ENCODE measurements around the gene PDE4D.

The PDE4D gene

DNA sequence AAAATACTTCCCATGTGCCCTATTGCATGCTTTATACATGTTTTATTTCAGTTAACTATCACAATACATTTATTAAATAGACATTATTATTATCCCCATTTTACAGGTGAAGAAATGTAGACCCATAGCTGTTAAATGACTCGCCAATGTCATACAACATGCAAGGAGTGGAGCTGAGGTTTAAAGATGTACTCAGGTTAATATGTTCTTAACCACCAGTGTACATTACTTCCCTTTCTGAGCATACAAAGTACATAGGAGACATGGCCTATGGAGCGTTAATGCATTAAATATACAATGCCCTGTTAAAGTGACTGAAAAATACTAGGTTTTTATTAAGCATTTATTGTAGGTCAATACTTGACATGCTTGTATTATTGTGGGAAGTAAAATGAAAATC, 407.0 kb downstream of the PDE4D start:
- no peak overlapping the region for H3K27ac ChIP-seq
- no peak for DNase-seq
- TF ChIP-seq, protein P1, sequence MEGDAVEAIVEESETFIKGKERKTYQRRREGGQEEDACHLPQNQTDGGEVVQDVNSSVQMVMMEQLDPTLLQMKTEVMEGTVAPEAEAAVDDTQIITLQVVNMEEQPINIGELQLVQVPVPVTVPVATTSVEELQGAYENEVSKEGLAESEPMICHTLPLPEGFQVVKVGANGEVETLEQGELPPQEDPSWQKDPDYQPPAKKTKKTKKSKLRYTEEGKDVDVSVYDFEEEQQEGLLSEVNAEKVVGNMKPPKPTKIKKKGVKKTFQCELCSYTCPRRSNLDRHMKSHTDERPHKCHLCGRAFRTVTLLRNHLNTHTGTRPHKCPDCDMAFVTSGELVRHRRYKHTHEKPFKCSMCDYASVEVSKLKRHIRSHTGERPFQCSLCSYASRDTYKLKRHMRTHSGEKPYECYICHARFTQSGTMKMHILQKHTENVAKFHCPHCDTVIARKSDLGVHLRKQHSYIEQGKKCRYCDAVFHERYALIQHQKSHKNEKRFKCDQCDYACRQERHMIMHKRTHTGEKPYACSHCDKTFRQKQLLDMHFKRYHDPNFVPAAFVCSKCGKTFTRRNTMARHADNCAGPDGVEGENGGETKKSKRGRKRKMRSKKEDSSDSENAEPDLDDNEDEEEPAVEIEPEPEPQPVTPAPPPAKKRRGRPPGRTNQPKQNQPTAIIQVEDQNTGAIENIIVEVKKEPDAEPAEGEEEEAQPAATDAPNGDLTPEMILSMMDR (IDR thresholded peaks at IDR 0.05; ENCODE audit: low read depth, low read length): no peak
- no peaks in the 10 kb centered on the region for H3K27me3 ChIP-seq (ENCODE audit: insufficient read depth, low read depth, severe bottlenecking)
- no peaks in the 10 kb centered on the region for H3K9me3 ChIP-seq (ENCODE audit: severe bottlenecking)
- H3K4me3 ChIP-seq (ENCODE audit: low read depth, low read length): no peak overlapping the region
- no peaks in the 10 kb centered on the region for H3K36me3 ChIP-seq

DNA sequence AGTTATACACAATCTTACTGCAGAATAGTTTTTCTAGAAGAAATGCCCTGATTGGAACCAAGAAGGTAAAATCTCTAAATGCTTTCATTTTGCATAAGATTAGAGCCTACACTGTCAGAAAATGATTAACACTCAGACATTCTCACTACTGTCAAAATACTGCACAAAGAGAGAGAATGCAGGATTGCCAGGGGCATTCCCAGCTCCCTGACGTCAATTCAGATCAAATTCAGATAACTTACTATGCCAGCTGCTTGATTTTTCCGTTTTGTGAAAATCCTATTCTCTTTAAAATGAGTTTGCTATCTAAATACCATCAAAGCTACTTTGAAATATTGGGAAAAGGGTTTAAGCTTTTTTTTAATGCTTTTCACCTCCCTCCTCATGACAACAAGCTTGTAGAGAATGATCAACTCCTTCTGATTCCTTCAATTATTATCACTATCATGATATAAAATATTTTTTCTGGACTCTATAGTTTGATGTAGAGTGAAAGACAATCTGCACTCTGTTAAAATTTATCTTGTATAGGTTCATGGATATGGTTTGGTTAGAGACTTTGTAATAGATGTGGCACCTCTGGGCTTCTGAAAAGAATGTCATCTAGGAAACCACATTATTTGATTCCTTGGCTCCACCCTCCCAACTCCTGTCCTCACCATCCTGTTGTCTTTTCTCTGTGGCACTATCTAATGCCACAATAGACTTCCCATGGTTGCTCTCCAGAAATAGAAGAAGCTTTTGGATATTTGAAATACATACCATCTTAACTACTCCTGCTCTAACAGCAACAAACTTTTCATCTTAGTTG, 407.7 kb downstream of the PDE4D start:
- Histone ChIP-seq H3K27me3 (ENCODE audit: insufficient read depth, low read depth, severe bottlenecking) (no peaks in the 10 kb centered on the region), H3K27ac (no peak overlapping the region), H3K4me3 (ENCODE audit: low read depth, low read length) (no peak overlapping the region), H3K36me3 (no peaks in the 10 kb centered on the region), H3K9me3 (ENCODE audit: severe bottlenecking) (no peaks in the 10 kb centered on the region)
- no peak for DNase-seq
- TF ChIP-seq, protein P1 (IDR thresholded peaks at IDR 0.05; ENCODE audit: low read depth, low read length): no peak

DNA sequence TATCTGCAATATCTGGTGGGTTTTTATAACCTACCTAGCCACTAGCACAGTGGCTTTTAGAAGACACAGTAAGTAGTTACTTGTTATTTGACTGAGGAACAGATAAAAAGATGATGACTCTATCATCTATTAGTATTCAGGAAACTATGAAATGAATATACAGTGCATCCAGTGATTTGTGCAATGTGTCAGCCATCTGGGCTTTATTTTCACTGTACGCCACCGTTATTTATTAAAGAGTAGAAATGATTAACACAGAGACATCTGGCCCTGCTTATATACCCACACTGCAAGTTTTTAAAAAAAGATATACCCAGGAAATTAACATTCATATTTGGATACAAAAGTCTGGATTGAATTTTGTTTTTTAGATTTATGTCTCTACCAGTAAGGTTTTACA, 408.4 kb downstream of the PDE4D start:
- no peak for DNase-seq
- no peaks in the 10 kb centered on the region for H3K27me3 ChIP-seq (ENCODE audit: insufficient read depth, low read depth, severe bottlenecking)
- TF ChIP-seq, protein P1 (IDR thresholded peaks at IDR 0.05; ENCODE audit: low read depth, low read length): no peak
- H3K27ac ChIP-seq: no peak overlapping the region
- no peaks in the 10 kb centered on the region for H3K36me3 ChIP-seq
- no peak overlapping the region for H3K4me3 ChIP-seq (ENCODE audit: low read depth, low read length)
- H3K9me3 ChIP-seq (ENCODE audit: severe bottlenecking): no peaks in the 10 kb centered on the region

DNA sequence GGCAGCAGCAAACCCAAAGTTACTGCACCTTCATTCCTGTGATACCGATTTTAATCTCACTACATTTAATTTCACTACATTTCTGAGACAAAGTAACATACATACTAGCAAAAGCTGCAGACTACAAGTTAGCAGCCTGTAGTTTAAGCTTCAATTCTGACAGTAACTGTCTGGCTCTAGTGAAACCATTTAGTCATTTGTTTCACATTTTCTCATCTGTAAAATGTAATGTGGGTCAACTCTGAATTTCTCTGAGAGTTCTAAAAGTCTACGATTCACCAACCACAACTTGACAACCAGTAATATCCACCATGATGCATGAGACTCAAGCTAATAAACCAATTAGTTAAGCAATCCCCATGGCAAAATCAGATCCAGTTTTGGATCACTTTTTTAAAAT, 408.9 kb downstream of the PDE4D start:
- H3K36me3 ChIP-seq: no peaks in the 10 kb centered on the region
- H3K27me3 ChIP-seq (ENCODE audit: insufficient read depth, low read depth, severe bottlenecking): no peaks in the 10 kb centered on the region
- H3K4me3 ChIP-seq (ENCODE audit: low read depth, low read length): no peak overlapping the region
- H3K27ac ChIP-seq: no peak overlapping the region
- no peak for DNase-seq
- TF ChIP-seq, protein P1 (IDR thresholded peaks at IDR 0.05; ENCODE audit: low read depth, low read length): no peak
- no peaks in the 10 kb centered on the region for H3K9me3 ChIP-seq (ENCODE audit: severe bottlenecking)

DNA sequence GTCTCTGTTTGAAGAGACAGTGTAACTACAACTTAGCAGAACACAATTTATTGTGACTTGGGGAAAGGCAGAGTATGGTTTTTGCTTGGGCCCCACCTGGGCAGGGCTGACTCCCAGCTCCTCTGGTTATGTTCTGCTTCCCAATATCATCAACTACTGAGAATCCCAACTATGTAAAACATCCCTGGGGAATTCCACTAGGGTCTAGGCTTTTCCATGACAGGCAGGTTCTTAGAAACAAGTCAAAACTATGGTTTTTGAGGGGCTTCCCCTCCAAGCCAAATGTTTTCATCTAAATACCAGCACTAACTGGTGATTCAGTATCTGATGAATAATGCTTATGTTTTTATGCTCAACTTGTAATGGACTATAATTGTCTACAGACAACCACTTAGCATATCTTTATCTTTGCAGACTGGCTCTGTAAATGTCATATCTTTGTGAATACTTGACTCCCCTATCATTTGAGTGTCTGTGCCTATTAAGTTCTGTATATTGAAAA, 409.5 kb downstream of the PDE4D start:
- H3K27me3 ChIP-seq (ENCODE audit: insufficient read depth, low read depth, severe bottlenecking): no peaks in the 10 kb centered on the region
- H3K9me3 ChIP-seq (ENCODE audit: severe bottlenecking): no peaks in the 10 kb centered on the region
- H3K27ac ChIP-seq: no peak overlapping the region
- no peaks in the 10 kb centered on the region for H3K36me3 ChIP-seq
- no peak for DNase-seq
- no peak overlapping the region for H3K4me3 ChIP-seq (ENCODE audit: low read depth, low read length)
- TF ChIP-seq, protein P1 (IDR thresholded peaks at IDR 0.05; ENCODE audit: low read depth, low read length): no peak
